ENCODE data around the gene DBN1. TPM values are rescaled to one million over a fixed set of nuclear protein-coding genes. Genes with fewer than 3 reads are reported as not detected.
"Not testable (repeated sequence)": the region's sequence is repeated elsewhere in the genome, so short reads cannot be mapped to it uniquely, and the experiment has no call there.

The DBN1 gene
- total RNA-seq, 1 donor from 2014 or later, result 24.2 TPM

DNA sequence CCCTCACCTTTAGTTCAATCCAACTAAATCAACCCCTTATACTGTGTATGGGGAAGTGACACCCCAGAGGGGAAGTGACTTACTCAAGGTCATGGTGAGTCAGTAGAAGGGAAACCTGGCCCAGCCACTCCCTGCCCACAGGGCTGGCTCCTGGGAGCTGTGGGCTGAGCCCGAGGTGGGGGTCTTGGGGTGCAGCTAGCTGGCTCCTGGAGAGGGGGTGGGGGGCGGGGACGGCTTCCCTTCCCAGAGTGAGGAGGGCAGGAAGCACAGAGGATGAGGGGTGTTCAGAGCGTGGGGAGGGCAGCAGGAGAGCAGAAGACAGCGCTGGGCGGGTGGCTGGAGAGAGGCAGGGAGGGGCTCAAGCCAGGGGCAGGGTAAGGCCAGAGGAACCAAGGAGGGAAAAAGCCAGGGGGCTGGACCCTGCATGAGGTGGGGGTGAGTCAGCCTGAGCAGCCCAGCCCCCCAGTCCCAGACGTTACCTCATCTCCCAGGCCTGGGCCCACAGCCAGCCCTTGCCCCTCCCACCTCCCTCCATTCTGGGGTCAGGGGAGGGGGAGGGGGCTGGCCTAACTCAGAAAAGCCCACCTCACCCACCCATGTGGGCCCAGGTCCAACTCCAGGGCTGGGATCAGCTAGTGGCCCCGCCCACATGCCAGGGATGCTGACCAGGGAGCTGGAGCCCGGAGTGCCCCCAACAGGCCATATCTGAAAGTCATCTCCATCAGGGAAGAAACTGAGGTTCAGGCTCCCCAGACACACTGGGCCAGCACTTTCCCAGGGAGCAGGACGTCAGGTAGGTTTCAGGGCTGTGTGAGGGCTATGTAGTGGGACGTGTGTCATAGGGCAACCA is 21.1 kb upstream of the DBN1 start:
- intact Hi-C loops (cut with DNase I), result no loop called here
- DNase-seq, result peak; percentile 74
- no peak for ATAC-seq (ENCODE audit: poor library complexity)

DNA sequence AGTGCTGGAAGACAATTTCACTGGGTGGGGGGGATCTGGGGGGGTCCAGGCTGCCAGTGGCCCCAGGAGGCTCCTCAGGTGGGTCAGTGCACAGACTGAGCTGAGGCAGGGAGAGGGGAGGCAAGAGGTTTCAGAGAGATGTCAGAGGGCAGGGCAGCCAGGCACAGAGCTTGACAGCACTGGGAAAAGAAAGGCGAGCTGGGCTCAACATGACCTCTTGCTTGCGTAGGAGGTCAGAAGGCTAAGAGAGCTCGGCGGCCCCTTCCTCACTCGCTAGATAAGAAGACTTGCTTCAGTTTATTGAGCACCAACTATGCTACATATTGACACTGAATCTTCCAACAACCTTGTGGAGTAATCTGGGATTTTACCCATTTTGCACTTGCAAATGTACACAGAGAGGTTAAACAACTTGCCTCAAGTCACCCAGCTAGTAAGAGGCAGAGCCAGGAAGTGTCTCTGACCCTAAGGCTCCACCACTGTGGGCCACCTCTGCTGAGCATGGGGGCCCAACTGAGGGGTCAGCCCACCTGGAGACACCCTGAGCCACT is 20.4 kb upstream of the DBN1 start:
- no peak for ATAC-seq (ENCODE audit: poor library complexity)
- DNase-seq, result no peak
- intact Hi-C loops (cut with DNase I), result no loop called here

DNA sequence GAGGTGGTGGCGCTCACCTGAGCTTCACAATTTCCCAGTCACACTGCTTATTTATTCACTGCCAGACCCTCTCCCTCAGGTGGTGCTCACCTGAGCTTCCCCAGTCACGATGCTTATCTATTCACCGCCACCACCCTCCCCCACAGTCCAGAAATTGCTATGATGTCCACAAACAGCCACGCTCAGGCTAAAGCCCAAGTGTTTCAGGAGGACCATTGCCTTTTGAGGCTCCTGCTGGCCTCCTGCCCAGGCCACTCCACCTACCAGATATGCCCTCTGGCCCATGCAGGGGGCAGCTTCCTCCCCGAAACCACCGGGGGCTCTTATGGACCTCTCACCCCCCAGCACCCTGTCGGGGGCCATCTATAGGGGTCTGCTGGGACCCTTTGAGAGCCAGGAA is 19.4 kb upstream of the DBN1 start:
- DNase-seq, result no peak
- ATAC-seq (ENCODE audit: poor library complexity), result no peak
- intact Hi-C loops (cut with DNase I), result no loop called here

DNA sequence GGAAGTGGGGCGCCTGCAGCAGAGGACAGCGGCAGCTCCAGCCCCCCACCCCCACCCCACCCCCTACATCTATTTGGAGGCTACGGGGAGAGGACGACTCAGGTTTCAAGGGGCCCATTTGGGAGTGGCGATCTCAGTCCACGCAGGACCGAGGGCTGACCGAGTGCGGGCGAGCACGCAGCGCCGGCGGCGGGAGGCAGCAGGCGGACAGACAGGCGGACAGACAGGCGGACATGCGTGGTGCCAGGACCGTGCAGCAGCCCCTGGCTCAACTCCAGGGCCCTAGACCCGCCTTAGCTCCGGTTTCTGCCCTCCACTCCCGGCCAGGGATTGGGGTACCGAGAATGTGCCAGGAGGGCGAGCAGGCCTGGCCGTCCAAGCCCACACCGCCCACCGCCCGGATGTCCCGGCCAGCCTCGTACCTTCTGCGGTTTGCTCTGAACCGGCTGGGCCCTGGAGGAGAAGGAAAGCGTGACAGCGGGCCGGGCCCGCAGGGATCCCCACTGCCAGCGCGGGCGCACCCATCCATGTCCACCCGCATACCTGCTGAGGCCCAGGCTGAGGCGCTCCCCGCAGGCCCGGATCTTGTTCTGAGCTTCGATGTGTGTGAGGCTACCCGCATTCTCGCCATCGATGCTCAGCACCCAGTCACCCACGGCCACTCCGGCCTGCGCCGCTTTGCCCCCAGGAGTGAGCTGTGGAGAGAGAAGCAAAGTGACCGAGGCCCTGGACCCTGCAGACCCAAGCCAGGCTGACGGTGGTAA is 18.7 kb upstream of the DBN1 start:
- ATAC-seq (ENCODE audit: poor library complexity), result no peak
- intact Hi-C loops (cut with DNase I), result no loop called here
- DNase-seq, result no peak

DNA sequence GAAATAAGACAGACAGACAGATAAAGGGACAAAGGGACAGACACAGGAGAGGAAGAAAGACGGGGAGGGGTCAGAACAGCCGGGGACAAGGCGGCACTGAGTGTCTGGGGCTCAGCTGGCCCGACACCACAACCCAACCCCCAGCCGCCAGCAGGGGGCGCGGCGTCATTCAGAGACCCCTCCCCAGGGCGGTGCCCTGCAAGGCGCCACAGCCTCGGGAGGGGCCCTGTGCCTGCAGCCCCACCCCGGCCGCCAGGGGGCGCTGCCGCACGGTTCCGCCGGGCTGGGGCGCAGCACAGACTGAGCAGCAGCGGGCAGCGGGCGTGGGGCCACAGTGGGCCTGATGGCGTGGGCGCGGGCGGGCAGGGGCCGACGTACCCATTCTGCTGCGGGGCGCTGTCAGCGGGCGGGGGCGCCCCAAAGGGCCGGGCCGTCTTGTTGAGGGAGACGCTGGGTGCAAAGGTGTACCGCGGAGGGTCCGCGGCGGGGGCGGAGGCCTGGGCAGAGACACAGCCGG is 18.1 kb upstream of the DBN1 start:
- intact Hi-C loops (cut with DNase I), result no loop called here
- ATAC-seq (ENCODE audit: poor library complexity) (no peak), DNase-seq (peak; percentile 60)

DNA sequence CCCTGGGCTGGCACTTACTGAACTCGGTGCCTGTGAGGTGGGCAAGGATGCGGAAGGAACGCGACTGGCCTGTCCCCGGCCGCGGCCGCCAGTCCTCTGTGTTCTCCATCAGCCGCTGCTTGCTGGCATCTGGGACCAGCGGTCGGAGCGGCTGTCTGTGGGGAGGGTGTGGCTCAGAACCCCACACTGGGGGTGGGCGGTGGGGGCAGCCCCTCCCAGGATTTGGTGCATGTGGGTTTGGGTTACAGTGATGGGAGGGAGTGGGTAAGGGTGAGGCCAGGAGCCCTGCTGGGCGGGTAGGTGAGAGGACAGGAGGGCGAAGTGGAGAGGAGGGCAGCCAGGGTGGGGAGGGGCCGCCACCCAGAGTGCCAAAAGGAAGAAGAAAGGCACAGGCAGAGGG is 17.6 kb upstream of the DBN1 start:
- ATAC-seq (ENCODE audit: poor library complexity), result no peak
- intact Hi-C loops (cut with DNase I), result no loop called here
- DNase-seq, result no peak

DNA sequence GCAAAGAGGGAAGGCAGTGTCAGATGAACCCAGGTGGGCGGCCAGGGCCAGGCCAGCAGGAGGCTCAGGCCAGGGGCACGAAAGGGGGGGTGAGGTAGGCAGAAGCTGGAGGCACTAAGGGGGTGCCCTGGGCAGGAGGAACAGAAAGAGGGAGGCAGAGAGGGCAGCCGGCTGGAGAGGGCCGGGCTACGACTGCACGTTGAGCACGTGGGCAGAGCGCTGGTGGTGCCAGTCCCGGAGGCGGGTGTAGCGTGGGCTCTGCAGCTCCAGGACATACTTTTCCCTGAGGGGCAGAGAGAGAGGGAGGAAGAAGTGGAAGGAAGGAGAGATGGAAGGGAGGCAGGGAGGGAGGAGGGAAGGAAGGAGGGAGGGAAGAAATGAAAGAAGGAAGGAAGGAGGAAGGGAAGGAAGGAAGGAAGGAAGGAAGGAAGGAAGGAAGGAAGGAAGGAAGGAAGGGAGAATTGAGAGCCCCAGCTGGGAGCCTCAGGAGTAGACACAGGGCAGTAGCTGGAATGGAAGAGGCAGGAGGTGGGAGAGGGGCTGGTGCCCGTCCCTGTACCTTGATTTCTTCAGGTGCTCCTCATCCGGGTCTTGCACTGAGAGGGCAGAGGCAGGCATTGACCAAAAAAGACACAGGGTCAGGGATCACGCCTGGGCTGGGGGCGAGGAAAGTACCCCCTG is 17.0 kb upstream of the DBN1 start:
- intact Hi-C loops (cut with DNase I), result no loop called here
- ATAC-seq (ENCODE audit: poor library complexity), result no peak
- no peak for DNase-seq

DNA sequence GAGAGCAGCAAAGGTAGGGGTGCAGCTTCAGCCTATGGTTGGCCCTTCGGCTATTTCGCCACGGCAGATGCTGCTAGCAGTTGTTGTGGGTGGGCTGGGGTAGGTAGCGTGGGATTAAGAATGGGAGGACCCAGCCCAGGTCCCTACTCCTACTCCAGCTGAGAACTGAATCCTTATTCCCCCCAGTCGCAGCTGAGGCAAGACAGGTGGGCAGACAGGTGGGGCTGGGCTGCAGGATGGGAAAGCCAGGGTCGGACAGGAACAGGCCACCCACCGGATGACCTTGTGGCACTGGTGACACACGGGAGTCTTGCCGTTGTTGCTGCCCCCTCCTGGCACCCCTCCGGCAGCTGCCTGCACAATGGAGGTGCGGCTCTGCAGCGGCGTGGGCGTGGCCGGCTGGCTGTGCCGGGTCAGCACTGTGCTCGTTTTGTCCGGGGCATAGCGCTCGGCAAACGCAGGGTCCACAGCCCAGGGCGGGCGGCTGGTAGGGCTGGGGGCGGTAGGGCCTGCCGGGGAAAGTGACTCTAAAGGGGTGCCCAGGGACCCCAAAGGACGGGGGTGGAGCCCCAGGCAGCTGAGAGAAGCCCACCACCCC is 15.8 kb upstream of the DBN1 start:
- intact Hi-C loops (cut with DNase I), result no loop called here
- no peak for DNase-seq
- ATAC-seq (ENCODE audit: poor library complexity), result no peak

DNA sequence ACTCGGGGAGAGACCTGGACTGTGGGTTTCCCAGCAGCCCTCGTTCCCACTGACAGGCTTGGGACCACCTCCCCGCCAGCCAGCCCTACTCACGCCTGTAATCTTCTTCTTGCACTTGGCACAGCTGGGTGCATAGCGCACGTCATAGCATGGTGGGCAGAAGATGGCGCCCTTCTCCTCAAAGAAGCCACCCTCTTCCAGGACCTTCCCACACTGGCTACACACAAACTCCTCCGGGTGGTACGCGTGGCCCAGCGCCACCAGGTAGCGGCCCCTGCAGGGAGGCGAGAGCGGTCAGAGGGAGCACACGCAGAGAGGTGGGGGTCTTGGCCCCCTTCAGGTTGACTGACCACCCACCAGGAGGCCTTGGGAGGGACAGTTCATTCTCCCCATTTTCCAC is 14.5 kb upstream of the DBN1 start:
- intact Hi-C loops (cut with DNase I), result no loop called here
- ATAC-seq (ENCODE audit: poor library complexity) (no peak), DNase-seq (no peak)

DNA sequence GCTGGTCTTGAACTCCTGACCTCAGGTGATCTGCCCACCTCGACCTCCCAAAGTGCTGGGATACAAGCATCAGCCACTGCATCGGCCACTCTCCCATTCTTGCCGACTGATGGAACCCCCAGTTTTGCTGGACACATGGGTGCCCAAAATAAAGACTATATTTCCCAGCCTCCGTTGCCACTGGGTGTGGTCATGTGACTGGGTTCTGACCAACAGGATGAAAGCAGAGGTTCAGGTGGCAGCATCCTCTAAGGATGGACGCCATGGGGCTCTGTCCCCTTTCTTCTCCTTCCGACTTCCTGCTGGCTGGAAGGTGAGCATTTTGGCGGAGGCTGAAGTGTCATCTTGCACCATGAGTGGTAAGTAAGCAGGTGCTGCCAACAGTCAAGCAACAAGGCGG is 13.7 kb upstream of the DBN1 start:
- intact Hi-C loops (cut with DNase I), result no loop called here
- DNase-seq (no peak), ATAC-seq (ENCODE audit: poor library complexity) (no peak)

DNA sequence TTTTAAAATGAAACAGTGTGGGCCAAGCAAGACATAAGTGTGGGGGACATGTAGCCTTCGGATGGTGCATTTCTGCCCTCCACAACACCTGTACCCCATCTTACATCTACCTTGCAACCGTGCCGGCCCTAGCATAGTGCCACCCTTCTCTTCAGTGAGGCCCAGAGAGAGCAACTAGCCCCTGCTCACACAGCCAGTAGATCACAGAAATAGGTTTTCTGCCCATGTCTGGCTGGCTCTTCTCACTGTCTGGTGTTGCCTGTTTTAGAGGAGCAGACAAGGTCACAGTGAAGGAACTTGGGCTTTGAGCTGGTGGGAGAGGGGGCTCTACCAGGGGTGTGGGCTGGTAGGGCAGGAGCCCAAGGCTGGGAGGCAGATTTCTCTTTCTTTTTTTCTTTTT is 12.8 kb upstream of the DBN1 start:
- ATAC-seq (ENCODE audit: poor library complexity) (no peak), DNase-seq (no peak)
- intact Hi-C loops (cut with DNase I), result no loop called here

DNA sequence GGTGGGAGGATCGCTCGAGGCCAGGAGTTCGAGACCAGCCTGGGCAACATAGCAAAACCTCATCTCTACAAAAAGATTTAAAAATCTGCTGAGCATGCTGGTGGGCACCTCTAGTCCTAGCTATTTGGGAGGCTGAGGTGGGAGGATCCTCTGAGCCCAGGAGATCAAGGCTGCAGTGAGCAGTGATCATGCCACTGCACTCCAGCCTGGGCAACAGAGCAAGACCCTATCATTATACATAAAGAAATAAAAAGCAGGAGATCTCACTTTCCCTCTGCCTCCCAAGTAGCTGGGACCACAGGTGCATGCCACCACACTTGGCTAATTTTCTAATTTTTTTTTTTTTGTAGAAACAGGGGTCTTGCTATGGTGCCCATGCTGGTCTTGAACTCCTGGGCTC is 12.3 kb upstream of the DBN1 start:
- intact Hi-C loops (cut with DNase I); DNase-seq; ATAC-seq (ENCODE audit: poor library complexity): not testable (repeated sequence)

DNA sequence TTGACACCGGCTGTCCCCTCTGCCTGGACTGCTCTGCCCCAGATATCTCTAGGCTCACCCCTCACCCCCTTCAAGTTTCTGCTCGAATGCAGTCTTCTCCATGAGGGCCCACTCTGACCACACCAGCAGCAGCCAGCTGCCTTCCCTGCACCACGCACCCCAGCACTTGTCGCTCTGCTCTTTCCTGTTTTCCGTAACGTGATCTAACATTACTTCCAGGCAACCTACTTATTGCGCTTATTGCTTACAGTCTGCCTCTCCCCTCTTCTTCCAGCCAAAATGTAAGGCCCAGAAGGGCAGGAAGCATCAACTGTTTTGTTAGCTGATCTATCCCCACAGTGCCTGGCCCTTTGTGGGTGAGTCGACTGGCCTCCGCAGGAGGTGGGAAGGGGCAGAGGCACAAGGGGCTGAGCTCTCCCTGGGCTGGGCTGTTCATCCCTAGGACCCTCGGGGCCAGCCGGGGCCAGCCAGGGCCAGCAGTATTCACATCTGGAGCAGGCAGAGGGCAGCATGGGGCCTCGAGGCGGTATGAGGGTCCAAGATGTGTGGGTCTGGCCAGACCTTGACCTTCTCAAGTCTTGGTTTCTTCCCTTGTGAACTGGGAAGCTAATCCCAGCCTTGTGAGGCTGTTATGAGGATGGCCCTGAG is 11.6 kb upstream of the DBN1 start:
- DNase-seq (no peak), ATAC-seq (ENCODE audit: poor library complexity) (no peak)
- intact Hi-C loops (cut with DNase I), result no loop called here

DNA sequence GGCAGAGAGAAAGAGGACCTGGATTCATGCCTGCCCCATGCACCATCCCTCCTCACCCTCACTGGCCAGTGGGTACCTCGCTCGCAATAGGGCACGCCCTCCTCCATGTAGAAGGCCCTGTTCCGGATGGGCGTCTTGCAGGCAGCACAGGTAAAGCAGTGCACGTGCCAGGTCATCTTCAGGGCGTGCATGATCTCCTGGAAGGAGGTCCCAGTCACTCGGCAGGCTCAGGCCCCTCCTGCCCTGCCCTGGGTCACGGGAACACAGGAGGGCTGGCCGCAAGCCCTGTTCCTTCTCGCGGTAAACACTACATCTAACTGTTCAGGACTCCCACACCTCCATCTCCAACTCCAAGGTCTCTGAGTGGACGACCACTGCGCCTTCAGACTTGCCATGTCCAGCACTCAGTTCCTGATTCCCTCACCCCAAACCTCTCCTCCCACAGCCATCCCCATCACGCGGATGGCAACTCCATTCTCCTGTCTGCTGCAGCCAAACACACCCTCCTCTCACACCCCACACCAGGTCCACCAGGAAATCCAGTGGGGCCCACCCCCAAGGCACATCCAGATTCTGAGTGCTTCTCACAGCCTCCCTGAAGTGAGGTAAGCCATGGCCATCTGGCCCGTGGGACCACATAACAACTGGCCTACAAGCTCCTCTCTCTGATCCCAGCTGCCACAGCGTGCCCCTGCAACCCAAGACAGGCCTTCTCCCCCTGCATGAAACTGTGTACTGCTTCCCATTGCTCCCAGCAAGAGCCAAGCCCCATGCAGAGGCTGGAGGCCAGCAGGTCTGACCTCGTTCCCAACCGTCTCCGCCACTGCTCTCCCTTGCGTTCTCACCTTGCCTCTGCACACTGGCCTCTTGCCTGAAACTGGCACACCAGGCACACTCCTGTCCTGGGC is 10.8 kb upstream of the DBN1 start:
- intact Hi-C loops (cut with DNase I), result no loop called here
- DNase-seq (no peak), ATAC-seq (ENCODE audit: poor library complexity) (no peak)

DNA sequence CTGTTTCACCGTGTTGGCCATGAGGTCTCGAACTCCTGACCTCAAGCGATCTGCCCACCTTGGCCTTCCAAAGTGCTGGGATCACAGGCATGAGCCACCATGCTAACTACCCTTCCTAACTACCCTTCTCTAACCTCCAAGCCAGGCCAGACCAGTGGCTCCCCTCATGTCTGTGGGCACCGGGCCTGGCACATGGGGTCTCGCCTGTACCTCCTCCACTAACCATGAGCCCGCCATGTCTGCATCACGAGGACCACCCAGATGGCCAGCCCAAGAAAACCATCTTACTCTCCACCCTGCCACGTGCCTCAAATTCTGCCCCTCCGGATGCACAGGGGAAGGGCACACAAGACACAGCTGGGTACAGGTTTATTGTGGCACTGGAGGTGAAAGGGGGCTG is 9.6 kb upstream of the DBN1 start:
- ATAC-seq (ENCODE audit: poor library complexity) (no peak), DNase-seq (no peak)
- intact Hi-C loops (cut with DNase I), result no loop called here

DNA sequence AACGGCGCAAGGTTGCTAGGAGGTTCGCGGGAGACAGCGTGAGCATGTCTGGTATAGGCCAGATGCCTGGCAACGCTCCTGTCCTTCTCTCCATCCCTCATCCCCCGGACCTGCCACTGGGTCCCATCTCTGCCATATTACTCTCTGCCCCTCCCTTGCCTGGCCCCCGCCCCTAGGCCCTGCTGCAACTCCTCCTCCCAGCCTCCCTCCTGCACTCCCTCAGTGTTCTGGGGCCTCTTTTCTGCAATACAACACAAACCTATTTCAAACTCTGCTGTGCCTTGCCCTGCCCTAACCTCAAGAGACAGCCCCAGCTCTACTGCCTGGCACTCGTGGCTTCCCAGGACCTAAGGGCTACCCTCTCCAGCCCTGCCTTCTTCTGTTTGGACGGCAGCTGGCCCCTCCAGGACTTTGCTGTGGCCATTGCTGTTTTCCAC is 8.9 kb upstream of the DBN1 start:
- ATAC-seq (ENCODE audit: poor library complexity), result no peak
- intact Hi-C loops (cut with DNase I), result no loop called here
- DNase-seq, result no peak

DNA sequence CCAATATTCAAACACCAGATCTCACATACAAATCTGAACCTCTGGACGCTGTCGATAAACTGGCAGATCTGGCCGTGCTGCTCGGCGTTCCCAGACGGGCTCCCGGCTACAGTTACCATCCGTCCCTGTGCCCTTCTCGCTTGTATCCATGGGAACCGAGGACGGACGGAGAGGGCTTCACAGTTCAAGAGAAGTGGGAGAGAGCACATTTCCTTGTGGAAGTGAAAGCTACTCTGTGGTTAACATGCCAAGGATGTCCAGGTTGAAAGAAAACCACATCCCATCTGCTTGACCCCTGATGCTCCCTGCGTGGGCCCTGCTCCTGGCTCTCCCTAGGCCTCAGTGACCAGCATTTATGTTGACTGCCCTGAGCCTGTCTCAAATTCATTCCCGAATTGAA is 6.3 kb upstream of the DBN1 start:
- ATAC-seq (ENCODE audit: poor library complexity) (peak; percentile 7), DNase-seq (no peak)
- intact Hi-C loops (cut with DNase I), result no loop called here

All from Right ventricle myocardium superior (tissue), 1 donor.